Sigmoid colon (tissue), 4 donors: ENCODE results near the gene XRCC6.

Experiments
- CTCF ChIP-seq, 4 experiments: fragments of 450-650 bp in 3 of 4; fragments of 200-600 bp in 1 of 4; IDR thresholded peaks; one replicate each; pipeline ENCODE4 v1.5.1; 2016 to 2019; ENCODE audit warnings: antibody characterized with exemption in 4 of 4, mild to moderate bottlenecking in 3 of 4, moderate library complexity in 2 of 4
- EP300 ChIP-seq, 4 donors: sonication (generic); formaldehyde crosslinking; IDR thresholded peaks; one replicate each; pipeline ENCODE4 v1.6.1; 2017; ENCODE audit warnings: antibody characterized with exemption in 4 of 4
- POLR2A ChIP-seq, 2 donors: fragments of 450-650 bp; IDR thresholded peaks; one replicate each; pipeline ENCODE4 v1.6.1; 2016; ENCODE audit warnings: antibody characterized with exemption in 2 of 2, mild to moderate bottlenecking in 2 of 2, moderate library complexity in 2 of 2
- POLR2AphosphoS5 ChIP-seq, 4 donors: sonication (generic); formaldehyde crosslinking; IDR thresholded peaks; one replicate each; pipeline ENCODE4 v1.6.1; 2017; ENCODE audit warnings: antibody characterized with exemption in 4 of 4

GRCh38 chr22:41660416-41660815 is 39.3 kb downstream of the XRCC6 start:
- no peak for TF ChIP-seq EP300 (IDR thresholded peaks at IDR 0.05)
- TF ChIP-seq CTCF (IDR thresholded peaks at IDR 0.05), result no peak
- no peak for TF ChIP-seq POLR2AphosphoS5 (IDR thresholded peaks at IDR 0.05)
- TF ChIP-seq POLR2A (IDR thresholded peaks at IDR 0.05), result no peak
